HEK293 (cell line): ENCODE results near the gene CREBRF.

ENCODE experiments used
- CTCF ChIA-PET: fragments of 350-600 bp; formaldehyde crosslinking; extraction: SDS; loops from one replicate; lab custom pipeline; 2021; ENCODE audit warnings: antibody characterized with exemption; lab: Yijun Ruan, JAX
- POLR2A ChIA-PET: fragments of 300-600 bp; formaldehyde crosslinking; extraction: SDS; loops from one replicate; lab custom pipeline; 2020; ENCODE audit warnings: antibody characterized with exemption, inconsistent platforms; lab: Yijun Ruan, JAX
- H3K27ac ChIP-seq: fragments of 200-500 bp; sonication (Bioruptor generic); 2 replicates; pipeline ENCODE4 v1.5.1; 2014; ENCODE audit warnings: low read depth, low read length, control low read depth, inconsistent platforms; ENCODE audit errors: extremely low read depth
- H3K36me3 ChIP-seq, 2 experiments: fragments of 200-500 bp in 1 of 2; sonication (Bioruptor generic) in 1 of 2; 1 replicate in 1 of 2; 2 replicates in 1 of 2; pipeline ENCODE4 v1.5.1; 2014 to 2017; ENCODE audit warnings: inconsistent platforms in 2 of 2, low read length in 2 of 2; ENCODE audit not compliant: control insufficient read depth in 2 of 2, insufficient read depth in 1 of 2
- H3K4me1 ChIP-seq: fragments of 200-500 bp; sonication (Bioruptor generic); 2 replicates; pipeline ENCODE4 v1.5.1; 2014; ENCODE audit warnings: mild to moderate bottlenecking, low read length, inconsistent platforms; ENCODE audit not compliant: control insufficient read depth, insufficient read depth
- H3K4me3 ChIP-seq: 2 replicates; pipeline ENCODE4 v1.5.1; 2011; ENCODE audit warnings: low read depth, mild to moderate bottlenecking, control low read depth, low read length, moderate library complexity
- H3K9me3 ChIP-seq: fragments of 200-500 bp; sonication (Bioruptor generic); 2 replicates; pipeline ENCODE4 v1.5.1; 2014; ENCODE audit warnings: low read depth, low read length, inconsistent platforms; ENCODE audit not compliant: control insufficient read depth, insufficient read depth
- BCL11A ChIP-seq: fragments of 450-650 bp; formaldehyde crosslinking; IDR thresholded peaks from 2 replicates; pipeline ENCODE4 v1.5.1; 2016; ENCODE audit warnings: low read depth, missing biosample characterization, missing genetic modification characterization
- GLIS1 ChIP-seq: fragments of 450-650 bp; formaldehyde crosslinking; IDR thresholded peaks from 2 replicates; pipeline ENCODE4 v1.5.1; 2016; ENCODE audit warnings: missing biosample characterization, missing genetic modification characterization
- KLF1 ChIP-seq: fragments of 450-650 bp; formaldehyde crosslinking; IDR thresholded peaks from 2 replicates; pipeline ENCODE4 v1.5.1; 2016; ENCODE audit warnings: missing biosample characterization, missing genetic modification characterization
- KLF10 ChIP-seq: fragments of 450-650 bp; IDR thresholded peaks from 2 replicates; pipeline ENCODE4 v1.5.1; 2018; ENCODE audit warnings: missing biosample characterization, mild to moderate bottlenecking, missing genetic modification characterization
- KLF16 ChIP-seq: fragments of 450-650 bp; formaldehyde crosslinking; IDR thresholded peaks from 2 replicates; pipeline ENCODE4 v1.5.1; 2017; ENCODE audit warnings: missing biosample characterization, missing genetic modification characterization
- KLF8 ChIP-seq: fragments of 450-650 bp; formaldehyde crosslinking; IDR thresholded peaks from 2 replicates; pipeline ENCODE4 v1.5.1; 2016; ENCODE audit warnings: missing biosample characterization, missing genetic modification characterization
- SP2 ChIP-seq: fragments of 450-650 bp; formaldehyde crosslinking; IDR thresholded peaks from 2 replicates; pipeline ENCODE4 v1.5.1; 2016; ENCODE audit warnings: missing biosample characterization, missing genetic modification characterization
- ZBTB8A ChIP-seq: fragments of 450-650 bp; formaldehyde crosslinking; IDR thresholded peaks from 2 replicates; pipeline ENCODE4 v1.5.1; 2016; ENCODE audit warnings: missing biosample characterization, missing genetic modification characterization
- ZNF155 ChIP-seq: fragments of 450-650 bp; formaldehyde crosslinking; IDR thresholded peaks from 2 replicates; pipeline ENCODE4 v1.5.1; 2016; ENCODE audit warnings: missing biosample characterization, missing genetic modification characterization
- ZNF221 ChIP-seq: fragments of 450-650 bp; formaldehyde crosslinking; IDR thresholded peaks from 2 replicates; pipeline ENCODE4 v1.5.1; 2017; ENCODE audit warnings: missing biosample characterization, missing genetic modification characterization, borderline replicate concordance
- ZNF266 ChIP-seq: fragments of 450-650 bp; formaldehyde crosslinking; IDR thresholded peaks from 2 replicates; pipeline ENCODE4 v1.5.1; 2016; ENCODE audit warnings: missing biosample characterization, missing genetic modification characterization, low read depth
- ZNF274 ChIP-seq, 2 experiments: fragments of 200-500 bp in 1 of 2; fragments of 450-650 bp in 1 of 2; sonication (Bioruptor generic) in 1 of 2; formaldehyde crosslinking in 1 of 2; IDR thresholded peaks; 2 replicates each; pipeline versions ENCODE4 v1.5.1 to v1.6.1; 2014 to 2016; ENCODE audit warnings: borderline replicate concordance in 1 of 2, inconsistent platforms in 1 of 2, low read length in 1 of 2, missing biosample characterization in 1 of 2, missing genetic modification characterization in 1 of 2
- ZNF335 ChIP-seq: fragments of 450-650 bp; formaldehyde crosslinking; conservative IDR thresholded peaks from 2 replicates; pipeline ENCODE4 v1.5.1; 2016; ENCODE audit warnings: missing biosample characterization, missing genetic modification characterization
- ZNF366 ChIP-seq: fragments of 450-650 bp; formaldehyde crosslinking; conservative IDR thresholded peaks from 2 replicates; pipeline ENCODE4 v1.5.1; 2016; ENCODE audit warnings: missing biosample characterization, missing genetic modification characterization
- ZNF501 ChIP-seq: fragments of 450-650 bp; formaldehyde crosslinking; IDR thresholded peaks from 2 replicates; pipeline ENCODE4 v1.5.1; 2016; ENCODE audit warnings: missing biosample characterization, missing genetic modification characterization
- ZNF544 ChIP-seq: fragments of 450-650 bp; formaldehyde crosslinking; IDR thresholded peaks from 2 replicates; pipeline ENCODE4 v1.5.0; 2017; ENCODE audit warnings: missing biosample characterization, missing genetic modification characterization
- ZNF623 ChIP-seq: fragments of 450-650 bp; formaldehyde crosslinking; IDR thresholded peaks from 2 replicates; pipeline ENCODE4 v1.5.1; 2016; ENCODE audit warnings: missing biosample characterization, missing genetic modification characterization
- ZNF707 ChIP-seq: fragments of 450-650 bp; formaldehyde crosslinking; IDR thresholded peaks from 2 replicates; pipeline ENCODE4 v1.5.1; 2016; ENCODE audit warnings: missing biosample characterization, missing genetic modification characterization
- ZNF747 ChIP-seq: fragments of 450-650 bp; formaldehyde crosslinking; IDR thresholded peaks from 2 replicates; pipeline ENCODE4 v1.5.1; 2016; ENCODE audit warnings: missing biosample characterization, missing genetic modification characterization
- ZSCAN30 ChIP-seq: fragments of 450-650 bp; IDR thresholded peaks from 2 replicates; pipeline ENCODE4 v1.5.1; 2018; ENCODE audit warnings: missing biosample characterization, mild to moderate bottlenecking, missing genetic modification characterization, moderate library complexity
- TF ChIP-seq, protein P1 (sequence below): fragments of 450-650 bp; formaldehyde crosslinking; IDR thresholded peaks from 2 replicates; pipeline ENCODE4 v1.5.1; 2016; ENCODE audit warnings: missing biosample characterization, missing genetic modification characterization
- TF ChIP-seq, protein P2 (sequence below): fragments of 450-650 bp; formaldehyde crosslinking; IDR thresholded peaks from 2 replicates; pipeline ENCODE4 v1.5.1; 2016; ENCODE audit warnings: missing biosample characterization, missing genetic modification characterization, borderline replicate concordance
- TF ChIP-seq, protein P3 (sequence below): fragments of 450-650 bp; formaldehyde crosslinking; IDR thresholded peaks from 2 replicates; pipeline ENCODE4 v1.5.1; 2016; ENCODE audit warnings: missing biosample characterization, missing genetic modification characterization
- TF ChIP-seq, protein P4 (sequence below): fragments of 450-650 bp; formaldehyde crosslinking; conservative IDR thresholded peaks from 2 replicates; pipeline ENCODE4 v1.5.1; 2016; ENCODE audit warnings: low read depth, missing biosample characterization, missing genetic modification characterization

The CREBRF gene

DNA sequence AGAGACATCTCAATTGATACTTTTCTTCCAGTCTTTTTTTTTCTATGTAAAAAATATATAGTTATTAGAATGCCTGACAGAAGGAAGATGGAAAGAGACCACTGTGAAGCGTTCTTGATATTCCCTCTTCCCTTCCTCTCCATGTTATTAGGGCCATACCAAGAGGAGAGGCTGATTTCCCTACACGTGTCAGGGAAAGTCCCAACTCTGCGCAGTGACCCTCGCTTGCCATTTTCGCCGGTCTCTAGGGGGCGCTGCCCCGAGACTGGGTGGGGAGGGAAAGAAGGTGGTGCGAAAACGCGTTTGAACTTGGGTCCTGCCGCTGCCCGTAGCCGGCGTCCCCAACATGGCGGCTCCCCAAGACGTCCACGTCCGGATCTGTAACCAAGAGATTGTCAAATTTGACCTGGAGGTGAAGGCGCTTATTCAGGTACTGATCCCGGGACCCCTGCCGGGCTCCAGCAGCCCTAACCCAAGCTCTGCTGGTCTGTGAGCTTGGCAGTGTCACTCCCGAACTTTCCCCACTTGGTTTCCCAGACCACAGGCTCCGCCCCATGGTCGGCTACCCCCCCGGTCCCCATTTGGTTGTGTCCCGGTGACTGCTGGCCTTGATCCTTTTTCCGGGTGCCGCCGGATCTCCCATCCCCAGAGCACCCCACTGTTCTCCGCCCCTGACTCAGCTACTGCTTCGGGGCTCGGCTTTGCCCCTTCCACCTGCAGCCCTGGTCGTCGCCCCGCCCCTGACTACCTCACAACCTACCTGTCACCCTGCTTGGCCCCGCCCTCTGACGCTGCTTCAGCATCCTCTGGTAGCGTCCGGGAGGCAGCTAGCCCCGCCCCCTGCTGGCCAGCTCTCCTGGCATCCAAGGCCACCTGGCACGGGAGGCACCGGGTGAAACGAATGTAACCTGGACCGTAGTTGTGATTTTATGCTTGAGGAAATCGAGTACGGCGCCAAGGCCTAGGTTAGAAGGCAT, 88.3 kb downstream of the CREBRF start, which contains the start of gene BNIP1:
Gene BNIP1, plus strand, starts transcription at position 332 of the 977 bp plus-strand sequence. Its CDS starts 15 bp downstream, at position 347.
- Histone ChIP-seq H3K4me3 (peak within 1 kb of the TSS; percentile 92), H3K4me1 (no peaks in the 10 kb centered on the region), H3K9me3 (no peaks in the 10 kb centered on the region), H3K27ac (peak within 1 kb of the TSS; percentile 29; the same call in 1 of the 2 replicates), H3K36me3 (peaks cover 0 to 27% of the 10 kb centered on the region in 2 experiments; a peak in 2 of 3 replicates)
- ChIA-PET POLR2A (interaction anchor here (0.6 to 2.0 kb wide), 7 partner anchors 12 to 184 kb away, joined by 3 to 11 read pairs (median 7); partner anchors contain the start of genes ATP6V0E1, NKX2-5 and STC2), CTCF (interaction anchor here (0.6 to 1.6 kb wide), 18 partner anchors 9 to 422 kb away, joined by 3 to 9 read pairs (median 3); partner anchors contain the start of gene ATP6V0E1)
- peak; percentile 91 for TF ChIP-seq KLF8 (tag by site-specific recombination)
- TF ChIP-seq ZNF501 (tag by site-specific recombination), result peak; percentile 91
- peak; percentile 79 for TF ChIP-seq ZNF335
- TF ChIP-seq, protein P1, sequence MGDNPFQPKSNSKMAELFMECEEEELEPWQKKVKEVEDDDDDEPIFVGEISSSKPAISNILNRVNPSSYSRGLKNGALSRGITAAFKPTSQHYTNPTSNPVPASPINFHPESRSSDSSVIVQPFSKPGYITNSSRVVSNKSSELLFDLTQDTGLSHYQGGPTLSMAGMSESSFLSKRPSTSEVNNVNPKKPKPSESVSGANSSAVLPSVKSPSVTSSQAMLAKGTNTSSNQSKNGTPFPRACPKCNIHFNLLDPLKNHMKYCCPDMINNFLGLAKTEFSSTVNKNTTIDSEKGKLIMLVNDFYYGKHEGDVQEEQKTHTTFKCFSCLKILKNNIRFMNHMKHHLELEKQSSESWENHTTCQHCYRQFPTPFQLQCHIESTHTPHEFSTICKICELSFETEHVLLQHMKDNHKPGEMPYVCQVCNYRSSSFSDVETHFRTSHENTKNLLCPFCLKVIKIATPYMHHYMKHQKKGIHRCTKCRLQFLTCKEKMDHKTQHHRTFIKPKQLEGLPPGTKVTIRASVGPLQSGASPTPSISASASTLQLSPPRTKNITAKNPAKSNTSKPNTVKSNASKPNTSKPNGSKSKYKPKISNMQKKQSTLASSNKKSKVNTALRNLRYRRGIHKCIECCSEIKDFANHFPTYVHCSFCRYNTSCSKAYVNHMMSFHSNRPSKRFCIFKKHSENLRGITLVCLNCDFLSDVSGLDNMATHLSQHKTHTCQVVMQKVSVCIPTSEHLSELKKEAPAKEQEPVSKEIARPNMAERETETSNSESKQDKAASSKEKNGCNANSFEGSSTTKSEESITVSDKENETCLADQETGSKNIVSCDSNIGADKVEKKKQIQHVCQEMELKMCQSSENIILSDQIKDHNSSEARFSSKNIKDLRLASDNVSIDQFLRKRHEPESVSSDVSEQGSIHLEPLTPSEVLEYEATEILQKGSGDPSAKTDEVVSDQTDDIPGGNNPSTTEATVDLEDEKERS (tag by site-specific recombination), result 0 out of 2 replicates have a peak, but pooled peaks have one; percentile 38
- no peak for TF ChIP-seq ZNF266
- peak; percentile 87 for TF ChIP-seq ZSCAN30 (tag by site-specific recombination)
- 0 out of 2 replicates have a peak, but pooled peaks have one; percentile 32 for TF ChIP-seq ZNF623 (tag by site-specific recombination)
- TF ChIP-seq, protein P2, sequence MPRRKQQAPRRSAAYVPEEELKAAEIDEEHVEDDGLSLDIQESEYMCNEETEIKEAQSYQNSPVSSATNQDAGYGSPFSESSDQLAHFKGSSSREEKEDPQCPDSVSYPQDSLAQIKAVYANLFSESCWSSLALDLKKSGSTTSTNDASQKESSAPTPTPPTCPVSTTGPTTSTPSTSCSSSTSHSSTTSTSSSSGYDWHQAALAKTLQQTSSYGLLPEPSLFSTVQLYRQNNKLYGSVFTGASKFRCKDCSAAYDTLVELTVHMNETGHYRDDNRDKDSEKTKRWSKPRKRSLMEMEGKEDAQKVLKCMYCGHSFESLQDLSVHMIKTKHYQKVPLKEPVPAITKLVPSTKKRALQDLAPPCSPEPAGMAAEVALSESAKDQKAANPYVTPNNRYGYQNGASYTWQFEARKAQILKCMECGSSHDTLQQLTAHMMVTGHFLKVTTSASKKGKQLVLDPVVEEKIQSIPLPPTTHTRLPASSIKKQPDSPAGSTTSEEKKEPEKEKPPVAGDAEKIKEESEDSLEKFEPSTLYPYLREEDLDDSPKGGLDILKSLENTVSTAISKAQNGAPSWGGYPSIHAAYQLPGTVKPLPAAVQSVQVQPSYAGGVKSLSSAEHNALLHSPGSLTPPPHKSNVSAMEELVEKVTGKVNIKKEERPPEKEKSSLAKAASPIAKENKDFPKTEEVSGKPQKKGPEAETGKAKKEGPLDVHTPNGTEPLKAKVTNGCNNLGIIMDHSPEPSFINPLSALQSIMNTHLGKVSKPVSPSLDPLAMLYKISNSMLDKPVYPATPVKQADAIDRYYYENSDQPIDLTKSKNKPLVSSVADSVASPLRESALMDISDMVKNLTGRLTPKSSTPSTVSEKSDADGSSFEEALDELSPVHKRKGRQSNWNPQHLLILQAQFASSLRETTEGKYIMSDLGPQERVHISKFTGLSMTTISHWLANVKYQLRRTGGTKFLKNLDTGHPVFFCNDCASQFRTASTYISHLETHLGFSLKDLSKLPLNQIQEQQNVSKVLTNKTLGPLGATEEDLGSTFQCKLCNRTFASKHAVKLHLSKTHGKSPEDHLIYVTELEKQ, result peak; percentile 20; the same call in 1 of the 2 replicates
- TF ChIP-seq BCL11A, result no peak
- peak; percentile 72 for TF ChIP-seq SP2 (tag by site-specific recombination)
- peak; percentile 64 for TF ChIP-seq ZNF366
- no peak for TF ChIP-seq ZNF274 (IDR thresholded peaks at IDR 0.05; ENCODE audit: low read length)
- no peak for TF ChIP-seq ZNF274 (tag by site-specific recombination; IDR thresholded peaks at IDR 0.05; ENCODE audit: borderline replicate concordance)
- no peak for TF ChIP-seq ZNF707
- TF ChIP-seq, protein P3, sequence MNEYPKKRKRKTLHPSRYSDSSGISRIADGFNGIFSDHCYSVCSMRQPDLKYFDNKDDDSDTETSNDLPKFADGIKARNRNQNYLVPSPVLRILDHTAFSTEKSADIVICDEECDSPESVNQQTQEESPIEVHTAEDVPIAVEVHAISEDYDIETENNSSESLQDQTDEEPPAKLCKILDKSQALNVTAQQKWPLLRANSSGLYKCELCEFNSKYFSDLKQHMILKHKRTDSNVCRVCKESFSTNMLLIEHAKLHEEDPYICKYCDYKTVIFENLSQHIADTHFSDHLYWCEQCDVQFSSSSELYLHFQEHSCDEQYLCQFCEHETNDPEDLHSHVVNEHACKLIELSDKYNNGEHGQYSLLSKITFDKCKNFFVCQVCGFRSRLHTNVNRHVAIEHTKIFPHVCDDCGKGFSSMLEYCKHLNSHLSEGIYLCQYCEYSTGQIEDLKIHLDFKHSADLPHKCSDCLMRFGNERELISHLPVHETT (tag by site-specific recombination), result peak; percentile 63; the same call in 1 of the 2 replicates
- peak; percentile 19; the same call in 1 of the 2 replicates for TF ChIP-seq ZNF221 (tag by site-specific recombination)
- peak; percentile 68 for TF ChIP-seq ZBTB8A (tag by site-specific recombination)
- TF ChIP-seq KLF10 (tag by site-specific recombination), result peak; percentile 64; the same call in 1 of the 2 replicates
- TF ChIP-seq, protein P4, sequence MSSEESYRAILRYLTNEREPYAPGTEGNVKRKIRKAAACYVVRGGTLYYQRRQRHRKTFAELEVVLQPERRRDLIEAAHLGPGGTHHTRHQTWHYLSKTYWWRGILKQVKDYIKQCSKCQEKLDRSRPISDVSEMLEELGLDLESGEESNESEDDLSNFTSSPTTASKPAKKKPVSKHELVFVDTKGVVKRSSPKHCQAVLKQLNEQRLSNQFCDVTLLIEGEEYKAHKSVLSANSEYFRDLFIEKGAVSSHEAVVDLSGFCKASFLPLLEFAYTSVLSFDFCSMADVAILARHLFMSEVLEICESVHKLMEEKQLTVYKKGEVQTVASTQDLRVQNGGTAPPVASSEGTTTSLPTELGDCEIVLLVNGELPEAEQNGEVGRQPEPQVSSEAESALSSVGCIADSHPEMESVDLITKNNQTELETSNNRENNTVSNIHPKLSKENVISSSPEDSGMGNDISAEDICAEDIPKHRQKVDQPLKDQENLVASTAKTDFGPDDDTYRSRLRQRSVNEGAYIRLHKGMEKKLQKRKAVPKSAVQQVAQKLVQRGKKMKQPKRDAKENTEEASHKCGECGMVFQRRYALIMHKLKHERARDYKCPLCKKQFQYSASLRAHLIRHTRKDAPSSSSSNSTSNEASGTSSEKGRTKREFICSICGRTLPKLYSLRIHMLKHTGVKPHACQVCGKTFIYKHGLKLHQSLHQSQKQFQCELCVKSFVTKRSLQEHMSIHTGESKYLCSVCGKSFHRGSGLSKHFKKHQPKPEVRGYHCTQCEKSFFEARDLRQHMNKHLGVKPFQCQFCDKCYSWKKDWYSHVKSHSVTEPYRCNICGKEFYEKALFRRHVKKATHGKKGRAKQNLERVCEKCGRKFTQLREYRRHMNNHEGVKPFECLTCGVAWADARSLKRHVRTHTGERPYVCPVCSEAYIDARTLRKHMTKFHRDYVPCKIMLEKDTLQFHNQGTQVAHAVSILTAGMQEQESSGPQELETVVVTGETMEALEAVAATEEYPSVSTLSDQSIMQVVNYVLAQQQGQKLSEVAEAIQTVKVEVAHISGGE (tag by site-specific recombination), result peak; percentile 91
- peak; percentile 51; the same call in 1 of the 2 replicates for TF ChIP-seq GLIS1
- peak; percentile 56; the same call in 1 of the 2 replicates for TF ChIP-seq KLF1 (tag by site-specific recombination)
- no peak for TF ChIP-seq ZNF544
- no peak for TF ChIP-seq ZNF747 (tag by site-specific recombination)
- no peak for TF ChIP-seq ZNF155 (tag by site-specific recombination)
- TF ChIP-seq KLF16, result peak; percentile 14
